GM12873 (cell line): ENCODE data around the gene MEIS2.

ENCODE experiments used
- CTCF ChIP-seq: IDR thresholded peaks from 2 replicates; pipeline ENCODE4 v1.5.1; 2012; ENCODE audit warnings: low read depth, mild to moderate bottlenecking, moderate library complexity, low read length, control low read depth; ENCODE audit not compliant: insufficient read depth; ENCODE audit errors: missing control alignments

Gene MEIS2

GRCh38 chr15:36863570-36863969, 236.8 kb downstream of the MEIS2 start:
- TF ChIP-seq CTCF = no peak

- no peak for TF ChIP-seq CTCF
Measured at GRCh38 chr15:36860792-36861191, 239.6 kb downstream of the MEIS2 start.

GRCh38 chr15:36858423-36858822, 241.9 kb downstream of the MEIS2 start:
- no peak for TF ChIP-seq CTCF

- TF ChIP-seq CTCF = no peak
Measured at GRCh38 chr15:36856339-36856973, 243.9 kb downstream of the MEIS2 start.

GRCh38 chr15:36850864-36851263, 249.5 kb downstream of the MEIS2 start:
- TF ChIP-seq CTCF = no peak

GRCh38 chr15:36845270-36845669, 255.1 kb downstream of the MEIS2 start:
- TF ChIP-seq CTCF = no peak

GRCh38 chr15:36844534-36844998, 255.8 kb downstream of the MEIS2 start:
- no peak for TF ChIP-seq CTCF

GRCh38 chr15:36843822-36844221, 256.5 kb downstream of the MEIS2 start:
- no peak for TF ChIP-seq CTCF
